ENCODE results near the gene C8A. TPM values are rescaled to one million over a fixed set of nuclear protein-coding genes. Genes with fewer than 3 reads are reported as not detected.

C8A gene
- polyA plus RNA-seq, 1 donor (not counting 4 experiments of a cell fraction or from before 2014, with no cell fraction given), result not detected

DNA sequence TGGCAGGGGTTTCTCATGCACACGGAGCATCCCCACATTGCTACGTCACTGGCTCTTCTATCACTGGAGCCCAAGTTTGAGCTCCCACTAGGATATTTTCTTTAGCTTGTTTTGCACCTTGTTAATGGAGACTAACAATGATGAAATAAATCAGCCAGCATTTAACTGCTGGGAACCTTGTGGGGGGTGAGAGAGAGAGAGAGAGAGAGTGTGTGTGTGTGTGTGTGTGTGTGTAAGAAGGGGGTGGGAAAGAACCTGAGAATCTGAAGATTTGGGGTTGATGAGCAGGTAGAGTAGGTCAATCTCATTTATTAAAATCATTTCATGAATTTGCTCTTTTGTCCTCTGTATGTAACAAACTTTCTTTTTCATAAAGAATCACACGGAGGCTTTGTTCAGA lies 110.6 kb downstream of the C8A start:
- no peak for DNase-seq (ENCODE audit: low read depth, low spot score)
- dilution Hi-C loops (cut with MboI; ENCODE audit: extremely low pct_ligation_motif_present, low sequenced_read_pairs), result no loop called here
- no peak for FAIRE-seq
- Histone ChIP-seq H3K27me3 (ENCODE audit: control insufficient read depth, extremely low read depth, insufficient read depth, low read length) (no peaks in the 10 kb centered on the region), H3K79me2 (ENCODE audit: control insufficient read depth, insufficient read depth, low read length) (no peaks in the 10 kb centered on the region), H3K4me3 (ENCODE audit: control insufficient read depth in 2 of 3, extremely low read depth in 1 of 3, insufficient read depth in 2 of 3, low read depth in 1 of 3, low read length in 3 of 3) (no peak overlapping the region), H2AFZ (ENCODE audit: control insufficient read depth, low read length) (no peak overlapping the region), H3K9me3 (ENCODE audit: control insufficient read depth, low read depth, low read length) (no peaks in the 10 kb centered on the region), H3K4me2 (ENCODE audit: control insufficient read depth, extremely low read depth, insufficient read depth, low read depth, low read length) (no peak overlapping the region), H3K9me1 (ENCODE audit: control insufficient read depth, extremely low read depth, insufficient read depth, low read length) (no peaks in the 10 kb centered on the region), H4K20me1 (ENCODE audit: control insufficient read depth, extremely low read depth, insufficient read depth, low read length) (no peaks in the 10 kb centered on the region), H3K36me3 (ENCODE audit: control insufficient read depth in 2 of 2, extremely low read depth in 1 of 2, insufficient read depth in 2 of 2, low read length in 2 of 2) (no peaks in the 10 kb centered on the region), H3K9ac (ENCODE audit: control insufficient read depth, extremely low read depth, insufficient read depth, low read length) (no peak overlapping the region), H3K27ac (ENCODE audit: control insufficient read depth, insufficient read depth, low read length) (no peak overlapping the region), H3K4me1 (ENCODE audit: control insufficient read depth, extremely low read depth, insufficient read depth, low read length) (no peaks in the 10 kb centered on the region)
- TF ChIP-seq, protein P1, sequence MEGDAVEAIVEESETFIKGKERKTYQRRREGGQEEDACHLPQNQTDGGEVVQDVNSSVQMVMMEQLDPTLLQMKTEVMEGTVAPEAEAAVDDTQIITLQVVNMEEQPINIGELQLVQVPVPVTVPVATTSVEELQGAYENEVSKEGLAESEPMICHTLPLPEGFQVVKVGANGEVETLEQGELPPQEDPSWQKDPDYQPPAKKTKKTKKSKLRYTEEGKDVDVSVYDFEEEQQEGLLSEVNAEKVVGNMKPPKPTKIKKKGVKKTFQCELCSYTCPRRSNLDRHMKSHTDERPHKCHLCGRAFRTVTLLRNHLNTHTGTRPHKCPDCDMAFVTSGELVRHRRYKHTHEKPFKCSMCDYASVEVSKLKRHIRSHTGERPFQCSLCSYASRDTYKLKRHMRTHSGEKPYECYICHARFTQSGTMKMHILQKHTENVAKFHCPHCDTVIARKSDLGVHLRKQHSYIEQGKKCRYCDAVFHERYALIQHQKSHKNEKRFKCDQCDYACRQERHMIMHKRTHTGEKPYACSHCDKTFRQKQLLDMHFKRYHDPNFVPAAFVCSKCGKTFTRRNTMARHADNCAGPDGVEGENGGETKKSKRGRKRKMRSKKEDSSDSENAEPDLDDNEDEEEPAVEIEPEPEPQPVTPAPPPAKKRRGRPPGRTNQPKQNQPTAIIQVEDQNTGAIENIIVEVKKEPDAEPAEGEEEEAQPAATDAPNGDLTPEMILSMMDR (optimal IDR thresholded peaks at IDR 0.05 in 1 of 3, IDR thresholded peaks at IDR 0.05 in 1 of 3, conservative IDR thresholded peaks at IDR 0.05 in 1 of 3; ENCODE audit: extremely low read depth in 1 of 3, insufficient read depth in 2 of 3, low read length in 3 of 3), result no peak
- TF ChIP-seq EZH2 (IDR thresholded peaks at IDR 0.05; ENCODE audit: low read length), result no peak

DNA sequence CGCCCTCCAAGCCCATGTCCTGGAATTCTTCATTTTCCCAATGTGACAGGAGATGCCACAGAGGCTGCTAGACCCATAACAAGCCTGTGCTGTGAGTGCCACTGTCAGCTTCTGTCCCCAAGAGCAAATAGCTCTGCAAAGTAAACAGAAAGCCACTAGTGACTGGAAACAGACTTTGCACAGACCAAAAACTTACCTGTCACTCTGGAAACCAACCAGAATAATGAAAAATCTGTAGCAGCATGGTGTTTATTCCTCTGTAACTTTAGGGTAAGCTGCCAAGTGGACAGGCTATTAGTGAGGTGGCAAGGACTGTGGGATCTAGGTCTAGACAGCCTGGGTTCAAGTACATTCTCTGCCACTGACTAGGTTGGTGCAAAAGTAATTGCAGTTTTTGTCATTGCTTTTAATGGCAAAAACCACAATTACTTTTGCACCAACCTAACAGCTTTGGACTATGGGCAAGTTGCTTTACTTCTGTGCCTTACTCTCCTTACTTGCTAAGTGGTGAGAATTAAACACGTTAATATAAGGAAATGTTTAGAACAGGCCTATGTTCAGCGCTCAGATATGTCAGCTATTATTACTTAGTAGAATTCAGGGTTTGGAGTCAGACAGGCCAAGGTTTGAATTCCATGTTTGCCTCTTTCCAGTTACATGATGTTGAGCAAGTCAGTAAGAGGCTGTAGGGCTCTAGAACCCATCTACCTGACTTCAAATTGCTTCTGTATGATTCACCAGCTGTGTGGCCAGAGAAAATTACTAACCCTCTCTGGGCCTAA lies 111.5 kb downstream of the C8A start, which contains the start of gene C8B:
Gene C8B (minus strand): TSS at position 100 of the 782 bp plus-strand sequence. CDS start 67 bp downstream, at position 33.
- Histone ChIP-seq H3K27me3 (ENCODE audit: control insufficient read depth, extremely low read depth, insufficient read depth, low read length) (no peaks in the 10 kb centered on the region), H3K4me1 (ENCODE audit: control insufficient read depth, extremely low read depth, insufficient read depth, low read length) (no peaks in the 10 kb centered on the region), H3K4me3 (ENCODE audit: control insufficient read depth in 2 of 3, extremely low read depth in 1 of 3, insufficient read depth in 2 of 3, low read depth in 1 of 3, low read length in 3 of 3) (no peak within 1 kb of the TSS), H4K20me1 (ENCODE audit: control insufficient read depth, extremely low read depth, insufficient read depth, low read length) (no peaks in the 10 kb centered on the region), H2AFZ (ENCODE audit: control insufficient read depth, low read length) (no peak within 1 kb of the TSS), H3K79me2 (ENCODE audit: control insufficient read depth, insufficient read depth, low read length) (no peaks in the 10 kb centered on the region), H3K9ac (ENCODE audit: control insufficient read depth, extremely low read depth, insufficient read depth, low read length) (no peak within 1 kb of the TSS), H3K4me2 (ENCODE audit: control insufficient read depth, extremely low read depth, insufficient read depth, low read depth, low read length) (no peak within 1 kb of the TSS), H3K9me3 (ENCODE audit: control insufficient read depth, low read depth, low read length) (no peaks in the 10 kb centered on the region), H3K36me3 (ENCODE audit: control insufficient read depth in 2 of 2, extremely low read depth in 1 of 2, insufficient read depth in 2 of 2, low read length in 2 of 2) (no peaks in the 10 kb centered on the region), H3K27ac (ENCODE audit: control insufficient read depth, insufficient read depth, low read length) (no peak within 1 kb of the TSS), H3K9me1 (ENCODE audit: control insufficient read depth, extremely low read depth, insufficient read depth, low read length) (no peaks in the 10 kb centered on the region)
- TF ChIP-seq, protein P1 (optimal IDR thresholded peaks at IDR 0.05 in 1 of 3, IDR thresholded peaks at IDR 0.05 in 1 of 3, conservative IDR thresholded peaks at IDR 0.05 in 1 of 3; ENCODE audit: extremely low read depth in 1 of 3, insufficient read depth in 2 of 3, low read length in 3 of 3), result no peak
- TF ChIP-seq EZH2 (IDR thresholded peaks at IDR 0.05; ENCODE audit: low read length), result no peak
- DNase-seq (ENCODE audit: low read depth, low spot score), result no peak
- no peak for FAIRE-seq
- dilution Hi-C loops (cut with MboI; ENCODE audit: extremely low pct_ligation_motif_present, low sequenced_read_pairs), result no loop called here

Data from keratinocyte (primary cell).